SK-N-SH (cell line): Measurements from ENCODE around the gene CEP57L1. TPM values are rescaled to one million over a fixed set of nuclear protein-coding genes. Genes with fewer than 3 reads are reported as not detected.

Experiments
- CTCF ChIA-PET: fragments of 300-600, 350-600 bp; formaldehyde crosslinking; extraction: SDS; loops from one replicate; lab custom pipeline; 2021; lab: Yijun Ruan, JAX
- POLR2A ChIA-PET: fragments of 350-600 bp; sonication (Branson Sonifier 250); formaldehyde crosslinking; extraction: SDS; loops from one replicate; lab custom pipeline; 2020; ENCODE audit warnings: antibody characterized with exemption, inconsistent platforms; lab: Yijun Ruan, JAX
- DNase-seq: peaks from one replicate; pipeline ENCODE4 v3.0.0; 2012
- H2AFZ ChIP-seq: fragments of 200-600 bp; sonication (generic); 2 replicates; pipeline ENCODE4 v1.8.1; 2016; ENCODE audit warnings: antibody characterized with exemption, mild to moderate bottlenecking, low read depth
- H3F3A ChIP-seq: fragments of 200-600 bp; sonication (generic); replicated peaks from 2 replicates; pipeline ENCODE3; 2016; ENCODE audit warnings: antibody characterized with exemption, mild to moderate bottlenecking; ENCODE audit not compliant: insufficient read depth
- H3K27ac ChIP-seq, 2 experiments: fragments of 200-500 bp in 1 of 2; fragments of 200-600 bp in 1 of 2; sonication (Bioruptor generic) in 1 of 2; sonication (generic), shearing (Covaris generic) in 1 of 2; 2 replicates each; pipeline versions ENCODE4 v1.5.1 to v1.6.1; 2014 to 2016; ENCODE audit warnings: low read depth in 2 of 2, inconsistent platforms in 1 of 2, low read length in 1 of 2, mild to moderate bottlenecking in 1 of 2, mixed read lengths in 1 of 2
- H3K27me3 ChIP-seq: fragments of 200-600 bp; sonication (generic), shearing (Covaris generic); 2 replicates; pipeline ENCODE4 v1.6.1; 2016; ENCODE audit warnings: mixed run types; ENCODE audit not compliant: insufficient read depth
- H3K36me3 ChIP-seq, 2 experiments: fragments of 200-500 bp in 1 of 2; fragments of 200-600 bp in 1 of 2; sonication (Bioruptor generic) in 1 of 2; sonication (generic) in 1 of 2; replicated peaks in 1 of 2; 2 replicates each; pipeline versions ENCODE3 to v1.5.1; 2014 to 2016; ENCODE audit warnings: low read length in 1 of 2, mild to moderate bottlenecking in 1 of 2; ENCODE audit not compliant: insufficient read depth in 2 of 2, control insufficient read depth in 1 of 2
- H3K4me1 ChIP-seq, 2 experiments: fragments of 200-500 bp in 1 of 2; fragments of 200-600 bp in 1 of 2; sonication (Bioruptor generic) in 1 of 2; sonication (generic), shearing (Covaris generic) in 1 of 2; 2 replicates each; pipeline versions ENCODE4 v1.5.1 to v1.6.1; 2014 to 2016; ENCODE audit warnings: low read depth in 1 of 2, low read length in 1 of 2, mixed run types in 1 of 2; ENCODE audit not compliant: insufficient read depth in 2 of 2, control insufficient read depth in 1 of 2
- H3K4me2 ChIP-seq: fragments of 200-600 bp; sonication (generic), shearing (Covaris generic); 2 replicates; pipeline ENCODE4 v1.6.1; 2017; ENCODE audit warnings: mixed run types
- H3K4me3 ChIP-seq, 2 experiments: fragments of 200-500 bp in 1 of 2; fragments of 200-600 bp in 1 of 2; sonication (Bioruptor generic) in 1 of 2; sonication (generic), shearing (Covaris generic) in 1 of 2; 2 replicates each; pipeline versions ENCODE4 v1.5.1 to v1.8.1; 2014 to 2016; ENCODE audit warnings: low read depth in 2 of 2, inconsistent platforms in 1 of 2, low read length in 1 of 2, mild to moderate bottlenecking in 1 of 2, mixed read lengths in 1 of 2, moderate library complexity in 1 of 2
- H3K79me2 ChIP-seq: fragments of 200-600 bp; sonication (generic); 2 replicates; pipeline ENCODE4 v1.8.1; 2017; ENCODE audit warnings: mild to moderate bottlenecking; ENCODE audit not compliant: insufficient read depth
- H3K9ac ChIP-seq: fragments of 200-600 bp; sonication (generic); 2 replicates; pipeline ENCODE4 v1.6.1; 2017; ENCODE audit warnings: mixed run types
- H3K9me2 ChIP-seq: fragments of 200-600 bp; sonication (generic); 2 replicates; pipeline ENCODE4 v1.6.1; 2017; ENCODE audit warnings: mixed run types
- H3K9me3 ChIP-seq: fragments of 200-600 bp; sonication (generic); 2 replicates; pipeline ENCODE4 v1.6.1; 2017; ENCODE audit warnings: mixed run types, mild to moderate bottlenecking, moderate library complexity
- H4K20me1 ChIP-seq: fragments of 200-600 bp; sonication (generic); 2 replicates; pipeline ENCODE4 v1.6.1; 2017; ENCODE audit warnings: mild to moderate bottlenecking, mixed run types; ENCODE audit not compliant: insufficient read depth
- EP300 ChIP-seq, 2 experiments: IDR thresholded peaks; 2 replicates each; pipeline versions ENCODE4 v1.4.0 to v1.6.1; 2012; ENCODE audit warnings: borderline replicate concordance in 1 of 2, low read depth in 1 of 2, low read length in 1 of 2
- FOSL2 ChIP-seq: IDR thresholded peaks from 2 replicates; pipeline ENCODE4 v1.4.0; 2012; ENCODE audit warnings: low read depth, mild to moderate bottlenecking, moderate library complexity, borderline replicate concordance
- FOXM1 ChIP-seq: IDR thresholded peaks from 2 replicates; pipeline ENCODE4 v1.4.0; 2012; ENCODE audit warnings: low read depth, mild to moderate bottlenecking
- GABPA ChIP-seq: IDR thresholded peaks from 2 replicates; pipeline ENCODE4 v1.4.0; 2012; ENCODE audit warnings: low read depth, mild to moderate bottlenecking
- MAX ChIP-seq: IDR thresholded peaks from 2 replicates; pipeline ENCODE4 v1.4.0; 2012; ENCODE audit warnings: low read depth
- MXI1 ChIP-seq: IDR thresholded peaks from 2 replicates; pipeline ENCODE4 v1.6.1; 2012; ENCODE audit warnings: mild to moderate bottlenecking, low read depth, low read length, improper control_type of control experiment
- NFIC ChIP-seq: IDR thresholded peaks from 2 replicates; pipeline ENCODE4 v1.4.0; 2012; ENCODE audit warnings: borderline replicate concordance
- NRF1 ChIP-seq: IDR thresholded peaks from 2 replicates; pipeline ENCODE4 v1.6.1; 2012; ENCODE audit warnings: low read depth, mild to moderate bottlenecking, low read length
- RXRA ChIP-seq: IDR thresholded peaks from 2 replicates; pipeline ENCODE4 v1.4.0; 2012; ENCODE audit warnings: low read depth, mild to moderate bottlenecking, borderline replicate concordance
- SMC3 ChIP-seq: IDR thresholded peaks from 2 replicates; pipeline ENCODE4 v1.6.1; 2012; ENCODE audit warnings: low read depth, low read length, improper control_type of control experiment
- TAF1 ChIP-seq: IDR thresholded peaks from 2 replicates; pipeline ENCODE4 v1.6.1; 2012; ENCODE audit warnings: low read depth, mild to moderate bottlenecking, low read length, moderate library complexity, borderline replicate concordance
- TEAD4 ChIP-seq: IDR thresholded peaks from 2 replicates; pipeline ENCODE4 v1.4.0; 2012; ENCODE audit warnings: mild to moderate bottlenecking, borderline replicate concordance; ENCODE audit not compliant: insufficient read depth
- USF1 ChIP-seq: IDR thresholded peaks from 2 replicates; pipeline ENCODE4 v1.4.0; 2012; ENCODE audit warnings: low read depth, borderline replicate concordance
- YY1 ChIP-seq: IDR thresholded peaks from 2 replicates; pipeline ENCODE4 v1.4.0; 2012; ENCODE audit warnings: low read depth, mild to moderate bottlenecking
- WGBS: methylation state at CpG from one replicate; pipeline ENCODE4 v1.1.6; 2017; ENCODE audit warnings: low lambda C conversion rate; 5-methylcytosine and 5-hydroxymethylcytosine counted together
- polyA plus RNA-seq, 3 experiments: library from polyadenylated mRNA; depleted of rRNA; stranded (reverse); fragments of >200 nt; gene quantifications; 2 replicates each; pipeline ENCODE4 v1.2.3, GENCODE V29; 2012
- TF ChIP-seq, protein P1 (sequence below): IDR thresholded peaks from 2 replicates; pipeline ENCODE4 v1.4.0; 2012; ENCODE audit warnings: low read depth, borderline replicate concordance
- TF ChIP-seq, protein P2 (sequence below): IDR thresholded peaks from 2 replicates; pipeline ENCODE4 v1.6.1; 2012; ENCODE audit warnings: mild to moderate bottlenecking, low read depth, low read length, moderate library complexity
- TF ChIP-seq, protein P3 (sequence below): fragments of 150-350 bp; IDR thresholded peaks from 2 replicates; pipeline ENCODE4 v1.6.1; 2017; ENCODE audit warnings: antibody characterized with exemption, low read length, low read depth, borderline replicate concordance

Gene CEP57L1
- polyA plus RNA-seq, 1 of the 3 experiments (the other 2 are of a cell fraction): 7.3 TPM

GRCh38 chr6:109069746-109070145, 25.6 kb upstream of the CEP57L1 start:
- 95% methylated on average over 2 of the region's 2 CpGs for WGBS
- POLR2A ChIA-PET: no interaction called here
- H3K4me2 ChIP-seq: no peak overlapping the region
- no peak overlapping the region for H3K9ac ChIP-seq
- TF ChIP-seq, protein P1, sequence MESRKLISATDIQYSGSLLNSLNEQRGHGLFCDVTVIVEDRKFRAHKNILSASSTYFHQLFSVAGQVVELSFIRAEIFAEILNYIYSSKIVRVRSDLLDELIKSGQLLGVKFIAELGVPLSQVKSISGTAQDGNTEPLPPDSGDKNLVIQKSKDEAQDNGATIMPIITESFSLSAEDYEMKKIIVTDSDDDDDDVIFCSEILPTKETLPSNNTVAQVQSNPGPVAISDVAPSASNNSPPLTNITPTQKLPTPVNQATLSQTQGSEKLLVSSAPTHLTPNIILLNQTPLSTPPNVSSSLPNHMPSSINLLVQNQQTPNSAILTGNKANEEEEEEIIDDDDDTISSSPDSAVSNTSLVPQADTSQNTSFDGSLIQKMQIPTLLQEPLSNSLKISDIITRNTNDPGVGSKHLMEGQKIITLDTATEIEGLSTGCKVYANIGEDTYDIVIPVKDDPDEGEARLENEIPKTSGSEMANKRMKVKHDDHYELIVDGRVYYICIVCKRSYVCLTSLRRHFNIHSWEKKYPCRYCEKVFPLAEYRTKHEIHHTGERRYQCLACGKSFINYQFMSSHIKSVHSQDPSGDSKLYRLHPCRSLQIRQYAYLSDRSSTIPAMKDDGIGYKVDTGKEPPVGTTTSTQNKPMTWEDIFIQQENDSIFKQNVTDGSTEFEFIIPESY: no peak
- no peak for TF ChIP-seq SMC3
- TF ChIP-seq MAX: no peak
- TF ChIP-seq NRF1: no peak
- TF ChIP-seq FOXM1: no peak
- no peak for TF ChIP-seq YY1
- TF ChIP-seq NFIC: no peak
- no peak for TF ChIP-seq RXRA
- no peak for TF ChIP-seq FOSL2
- TF ChIP-seq, protein P2, sequence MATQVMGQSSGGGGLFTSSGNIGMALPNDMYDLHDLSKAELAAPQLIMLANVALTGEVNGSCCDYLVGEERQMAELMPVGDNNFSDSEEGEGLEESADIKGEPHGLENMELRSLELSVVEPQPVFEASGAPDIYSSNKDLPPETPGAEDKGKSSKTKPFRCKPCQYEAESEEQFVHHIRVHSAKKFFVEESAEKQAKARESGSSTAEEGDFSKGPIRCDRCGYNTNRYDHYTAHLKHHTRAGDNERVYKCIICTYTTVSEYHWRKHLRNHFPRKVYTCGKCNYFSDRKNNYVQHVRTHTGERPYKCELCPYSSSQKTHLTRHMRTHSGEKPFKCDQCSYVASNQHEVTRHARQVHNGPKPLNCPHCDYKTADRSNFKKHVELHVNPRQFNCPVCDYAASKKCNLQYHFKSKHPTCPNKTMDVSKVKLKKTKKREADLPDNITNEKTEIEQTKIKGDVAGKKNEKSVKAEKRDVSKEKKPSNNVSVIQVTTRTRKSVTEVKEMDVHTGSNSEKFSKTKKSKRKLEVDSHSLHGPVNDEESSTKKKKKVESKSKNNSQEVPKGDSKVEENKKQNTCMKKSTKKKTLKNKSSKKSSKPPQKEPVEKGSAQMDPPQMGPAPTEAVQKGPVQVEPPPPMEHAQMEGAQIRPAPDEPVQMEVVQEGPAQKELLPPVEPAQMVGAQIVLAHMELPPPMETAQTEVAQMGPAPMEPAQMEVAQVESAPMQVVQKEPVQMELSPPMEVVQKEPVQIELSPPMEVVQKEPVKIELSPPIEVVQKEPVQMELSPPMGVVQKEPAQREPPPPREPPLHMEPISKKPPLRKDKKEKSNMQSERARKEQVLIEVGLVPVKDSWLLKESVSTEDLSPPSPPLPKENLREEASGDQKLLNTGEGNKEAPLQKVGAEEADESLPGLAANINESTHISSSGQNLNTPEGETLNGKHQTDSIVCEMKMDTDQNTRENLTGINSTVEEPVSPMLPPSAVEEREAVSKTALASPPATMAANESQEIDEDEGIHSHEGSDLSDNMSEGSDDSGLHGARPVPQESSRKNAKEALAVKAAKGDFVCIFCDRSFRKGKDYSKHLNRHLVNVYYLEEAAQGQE: no peak
- no peak for TF ChIP-seq TAF1
- no peak for TF ChIP-seq GABPA
- no peak for TF ChIP-seq USF1
- no peak for TF ChIP-seq EP300 (IDR thresholded peaks at IDR 0.05; ENCODE audit: borderline replicate concordance in 1 of 2, low read depth in 1 of 2, low read length in 1 of 2)
- TF ChIP-seq, protein P3, sequence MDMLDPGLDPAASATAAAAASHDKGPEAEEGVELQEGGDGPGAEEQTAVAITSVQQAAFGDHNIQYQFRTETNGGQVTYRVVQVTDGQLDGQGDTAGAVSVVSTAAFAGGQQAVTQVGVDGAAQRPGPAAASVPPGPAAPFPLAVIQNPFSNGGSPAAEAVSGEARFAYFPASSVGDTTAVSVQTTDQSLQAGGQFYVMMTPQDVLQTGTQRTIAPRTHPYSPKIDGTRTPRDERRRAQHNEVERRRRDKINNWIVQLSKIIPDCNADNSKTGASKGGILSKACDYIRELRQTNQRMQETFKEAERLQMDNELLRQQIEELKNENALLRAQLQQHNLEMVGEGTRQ: no peak
- TF ChIP-seq TEAD4: no peak
- no peak for TF ChIP-seq MXI1
- no peak for DNase-seq
- no peak overlapping the region for H2AFZ ChIP-seq
- no peaks in the 10 kb centered on the region for H3K27me3 ChIP-seq
- H3K79me2 ChIP-seq: no peaks in the 10 kb centered on the region; the same call in 1 of the 2 replicates
- CTCF ChIA-PET: interaction anchor here (1.3 to 7.1 kb wide), 4 partner anchors 212 to 527 kb away, joined by 3 to 115 read pairs (median 6); partner anchors contain the start of gene ARMC2
- H3K4me3 ChIP-seq: no peak overlapping the region
- no peaks in the 10 kb centered on the region for H3K9me2 ChIP-seq
- no peaks in the 10 kb centered on the region for H3K9me3 ChIP-seq
- no peak overlapping the region for H3K27ac ChIP-seq
- H3K36me3 ChIP-seq: no peaks in the 10 kb centered on the region
- H4K20me1 ChIP-seq: no peaks in the 10 kb centered on the region
- H3F3A ChIP-seq: no peaks in the 10 kb centered on the region
- peaks cover 0 to 7% of the 10 kb centered on the region in 2 experiments; a peak in 2 of 4 replicates for H3K4me1 ChIP-seq
